Measurements from ENCODE around the gene C10orf90.

Gene C10orf90

DNA sequence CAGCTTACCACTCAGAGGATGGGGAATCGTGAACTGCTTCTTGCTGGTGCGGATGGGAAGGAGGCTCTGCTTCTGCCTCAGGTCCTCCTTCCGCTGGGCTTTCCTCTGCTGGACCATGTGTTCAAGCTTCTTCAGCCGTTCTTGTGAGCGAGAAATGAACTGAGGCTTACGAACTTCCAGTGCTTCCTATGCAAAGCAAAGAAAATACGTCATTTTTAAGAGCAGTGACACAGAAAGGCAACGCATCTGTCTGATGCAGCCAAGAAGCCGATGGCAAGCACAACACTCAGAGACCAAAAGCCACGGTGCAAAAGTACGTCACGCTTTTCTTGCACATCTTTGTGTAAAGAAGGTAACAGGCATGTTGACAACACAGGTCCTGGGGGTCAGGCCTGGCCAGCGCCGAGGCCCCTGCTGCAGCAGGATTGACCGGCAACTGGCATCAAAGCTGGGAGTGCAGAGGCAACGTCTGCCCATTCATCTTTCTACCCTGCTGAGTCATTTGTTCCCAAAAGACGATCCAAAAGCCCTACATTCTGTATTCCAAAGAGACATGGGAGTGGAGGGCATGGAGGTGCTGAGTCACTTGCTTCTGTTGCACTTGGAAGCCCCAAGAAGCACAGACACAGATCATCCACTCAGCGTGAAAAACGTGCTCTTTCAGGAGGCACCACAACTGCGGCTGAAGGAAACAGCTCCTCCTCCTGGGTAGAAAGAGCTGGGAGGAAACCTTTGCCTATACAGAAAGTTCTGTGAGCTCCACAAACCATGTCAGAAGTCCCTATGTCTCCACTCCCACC is 211.3 kb downstream of the C10orf90 start:
- no peak for DNase-seq

DNA sequence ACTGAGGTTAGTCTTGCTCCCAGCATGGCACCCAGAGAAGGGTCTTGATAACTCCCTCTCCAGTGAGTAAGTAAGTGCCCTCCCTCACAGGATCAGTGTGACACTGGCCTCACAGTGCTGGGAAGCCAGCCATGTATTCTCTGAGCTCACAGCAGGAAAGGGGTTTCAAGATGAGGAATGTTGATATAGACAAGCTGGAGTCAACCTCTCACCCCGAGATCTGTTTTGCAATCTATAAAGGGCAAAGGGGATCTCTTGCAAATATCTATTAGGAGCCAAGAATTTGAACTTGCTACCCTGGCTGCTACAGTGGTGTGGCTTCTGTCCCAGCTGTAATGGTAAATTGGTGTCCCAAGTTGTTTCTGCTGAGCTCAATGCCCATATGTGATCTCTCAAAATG is 212.0 kb downstream of the C10orf90 start:
- no peak for DNase-seq

DNA sequence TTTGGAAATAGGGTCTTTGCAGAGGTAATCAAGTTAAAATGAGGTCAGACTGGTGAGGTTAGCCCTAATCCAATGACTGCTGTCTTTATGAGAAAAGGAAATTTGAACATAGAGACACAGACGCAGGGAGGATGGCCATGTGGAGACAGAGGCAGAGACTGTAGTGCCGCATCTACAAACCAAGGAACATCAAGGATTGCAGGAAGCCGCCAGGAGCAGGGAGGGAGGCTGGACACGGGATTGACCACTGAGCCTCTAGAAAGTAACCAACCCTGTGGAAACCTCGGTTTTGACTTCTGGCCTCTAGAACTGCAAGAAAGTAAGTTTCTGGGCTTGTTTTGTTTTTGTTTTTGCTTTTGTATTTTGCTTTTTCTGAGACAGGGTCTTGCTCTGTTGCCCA is 213.9 kb downstream of the C10orf90 start:
- no peak for DNase-seq

DNA sequence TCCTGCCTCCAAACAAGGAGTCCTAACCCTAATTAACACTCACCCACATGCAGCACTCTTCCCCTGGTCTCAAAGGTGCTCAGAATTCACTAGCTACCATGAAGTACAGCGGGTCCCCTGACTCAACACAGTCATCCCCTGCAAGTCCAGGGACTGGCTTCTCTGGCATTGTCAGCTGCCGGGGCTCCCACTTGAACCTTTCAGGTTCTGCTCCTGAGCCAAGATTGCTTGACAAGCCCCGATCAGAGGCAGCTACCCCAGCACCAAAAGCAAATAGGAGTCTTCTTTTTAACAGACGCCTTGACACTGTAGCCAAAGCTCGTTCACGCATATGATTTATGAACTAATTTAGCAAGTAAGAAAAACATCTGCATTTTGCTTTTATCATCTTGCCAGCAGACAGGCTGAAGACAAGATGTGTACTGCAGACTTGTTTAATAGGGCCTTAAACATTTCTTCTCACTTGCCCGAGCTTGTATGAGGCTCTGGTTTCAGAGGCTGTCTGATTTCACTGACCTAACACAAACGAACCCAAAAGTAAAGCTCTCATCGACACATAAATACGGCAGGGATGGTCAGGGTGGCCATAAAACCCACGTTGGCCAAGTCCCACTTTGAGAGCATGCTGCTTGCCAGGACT is 214.6 kb downstream of the C10orf90 start:
- DNase-seq, result no peak

DNA sequence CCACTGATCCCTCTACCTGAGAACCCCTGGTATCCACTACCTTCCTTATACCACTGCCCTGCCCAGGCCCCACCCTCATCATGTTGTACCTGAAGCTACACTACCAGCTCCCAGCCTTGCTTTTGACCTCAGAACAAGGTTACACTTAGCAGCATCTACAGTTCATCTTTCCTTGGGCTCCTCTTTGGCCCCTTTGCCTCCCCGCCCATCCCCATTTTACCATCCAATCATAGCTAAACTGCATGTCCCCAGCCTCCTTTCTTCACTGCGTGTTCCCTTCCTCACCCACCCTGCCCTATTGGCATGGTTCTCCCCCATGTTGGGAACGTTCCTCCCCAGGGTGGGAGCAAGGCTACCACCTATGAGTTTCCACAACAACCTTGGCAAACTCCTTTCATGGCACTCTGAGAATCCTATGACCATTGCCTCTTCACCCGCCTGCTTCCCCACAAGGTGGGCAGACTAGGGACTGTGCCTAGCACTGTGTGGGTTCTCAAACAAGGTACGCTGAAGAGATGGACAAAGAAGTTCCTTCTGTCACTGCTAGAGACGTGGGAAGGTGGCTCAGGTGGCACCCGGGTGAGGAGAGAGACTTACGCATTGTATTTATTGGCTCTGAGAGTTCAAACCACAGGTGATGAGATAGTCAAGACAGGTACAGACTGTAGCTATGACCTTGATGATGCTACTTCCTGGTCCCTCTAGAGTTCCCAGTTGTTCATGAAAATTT is 215.3 kb downstream of the C10orf90 start:
- no peak for DNase-seq

DNA sequence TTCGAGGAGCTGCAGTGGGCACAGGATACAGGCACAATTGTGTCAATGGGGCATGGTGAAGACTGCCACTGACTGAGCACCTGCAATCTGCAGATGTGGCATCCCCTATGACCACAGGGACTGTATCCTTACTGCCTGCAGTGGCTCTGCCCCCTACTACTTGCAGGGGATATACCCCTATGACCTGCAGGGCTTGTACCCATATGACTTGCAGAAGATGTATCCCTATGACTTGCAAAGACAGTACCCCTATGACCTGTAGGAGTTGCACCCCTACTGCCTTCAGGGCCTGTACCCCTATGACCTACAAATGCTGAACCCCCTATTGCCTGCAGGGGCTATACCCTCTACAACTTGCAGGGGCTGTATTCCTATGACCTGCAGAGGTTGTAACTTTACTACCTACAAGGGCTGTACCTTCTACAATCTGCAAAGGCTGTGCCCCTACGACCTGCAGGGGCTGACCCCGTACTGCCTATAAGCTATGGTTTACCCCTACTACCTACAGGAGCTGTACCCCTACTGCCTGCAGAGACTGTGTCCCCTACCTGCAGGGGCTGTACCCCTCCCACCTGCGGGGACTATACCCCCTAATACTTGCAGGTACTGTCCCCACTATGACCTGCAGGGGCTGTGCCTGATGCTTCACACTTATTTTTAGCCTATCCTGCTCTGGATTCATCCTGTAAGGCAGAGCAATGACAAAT is 216.3 kb downstream of the C10orf90 start:
- no peak for DNase-seq

DNA sequence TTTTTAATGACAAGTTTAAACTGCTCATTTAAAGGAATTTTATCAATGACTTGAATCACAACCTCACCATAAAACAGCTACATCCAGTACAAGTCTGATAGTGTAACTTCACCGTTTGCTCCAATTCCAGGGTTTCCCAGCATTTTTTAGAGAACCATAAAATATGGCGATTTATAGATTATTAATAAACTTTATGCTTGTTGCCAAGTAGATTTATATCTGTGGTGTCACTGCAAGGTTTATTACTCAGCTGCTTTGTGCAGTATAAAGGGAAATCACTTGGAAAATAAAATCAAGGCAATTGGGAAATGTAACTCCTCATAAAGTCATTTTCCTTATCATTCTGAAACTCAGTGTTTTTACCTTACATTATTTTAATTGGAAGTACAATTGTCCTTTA is 218.2 kb downstream of the C10orf90 start:
- no peak for DNase-seq

DNA sequence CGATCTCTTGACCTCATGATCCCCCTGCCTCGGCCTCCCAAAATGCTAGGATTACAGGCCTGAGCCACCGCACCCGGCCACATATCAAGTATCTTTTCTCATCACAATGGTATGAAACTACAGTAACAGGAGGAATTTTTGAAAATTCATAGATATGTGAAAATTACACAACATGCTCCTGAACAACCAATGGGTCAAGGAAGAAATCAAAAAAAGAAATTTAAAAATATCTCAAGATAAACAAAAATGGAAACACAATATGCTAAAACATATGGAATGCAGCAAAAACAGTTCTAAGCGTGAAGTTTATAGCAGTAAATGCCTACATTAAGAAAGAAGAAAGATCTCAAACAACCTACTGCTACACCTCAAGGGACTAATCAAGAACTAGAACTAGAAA is 222.4 kb downstream of the C10orf90 start:
- no peak for DNase-seq

DNA sequence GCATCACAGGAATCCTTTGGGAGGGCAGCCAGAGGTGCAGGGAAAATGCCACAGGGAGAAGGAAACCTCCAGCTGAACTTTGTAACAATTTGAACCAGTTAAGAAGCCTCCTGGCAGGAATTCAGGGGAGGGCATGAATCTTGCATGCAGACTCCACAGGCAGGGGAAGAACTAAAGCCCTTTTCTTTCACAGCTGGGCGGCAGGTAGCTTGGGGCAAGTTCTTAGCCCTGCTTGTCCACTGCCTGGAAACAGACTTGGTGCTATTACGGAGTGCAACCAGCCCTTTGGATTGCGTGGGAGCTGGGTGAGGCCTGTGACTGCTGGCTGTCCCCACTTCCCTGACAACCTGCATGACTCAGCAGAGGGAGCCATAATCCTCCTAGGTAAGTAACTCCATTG is 230.6 kb downstream of the C10orf90 start:
- DNase-seq, result no peak

DNA sequence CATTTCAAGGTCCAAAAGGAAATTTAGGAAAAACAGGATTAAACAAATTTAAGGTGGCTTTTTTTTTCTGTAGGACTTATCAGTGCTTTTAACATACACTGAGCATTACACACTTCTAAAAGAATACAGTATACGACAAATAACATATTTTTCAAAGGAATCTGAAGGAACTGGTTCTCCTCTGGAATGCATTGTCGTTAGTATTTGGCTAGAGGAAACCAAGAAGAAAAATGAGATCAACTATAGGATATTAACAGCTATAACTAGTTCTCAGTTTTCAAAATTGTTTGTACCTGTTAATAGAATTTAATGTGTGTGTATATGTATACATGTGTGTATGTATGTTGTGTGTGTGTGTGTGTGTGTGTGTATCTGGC is 232.1 kb downstream of the C10orf90 start:
- DNase-seq, result no peak

DNA sequence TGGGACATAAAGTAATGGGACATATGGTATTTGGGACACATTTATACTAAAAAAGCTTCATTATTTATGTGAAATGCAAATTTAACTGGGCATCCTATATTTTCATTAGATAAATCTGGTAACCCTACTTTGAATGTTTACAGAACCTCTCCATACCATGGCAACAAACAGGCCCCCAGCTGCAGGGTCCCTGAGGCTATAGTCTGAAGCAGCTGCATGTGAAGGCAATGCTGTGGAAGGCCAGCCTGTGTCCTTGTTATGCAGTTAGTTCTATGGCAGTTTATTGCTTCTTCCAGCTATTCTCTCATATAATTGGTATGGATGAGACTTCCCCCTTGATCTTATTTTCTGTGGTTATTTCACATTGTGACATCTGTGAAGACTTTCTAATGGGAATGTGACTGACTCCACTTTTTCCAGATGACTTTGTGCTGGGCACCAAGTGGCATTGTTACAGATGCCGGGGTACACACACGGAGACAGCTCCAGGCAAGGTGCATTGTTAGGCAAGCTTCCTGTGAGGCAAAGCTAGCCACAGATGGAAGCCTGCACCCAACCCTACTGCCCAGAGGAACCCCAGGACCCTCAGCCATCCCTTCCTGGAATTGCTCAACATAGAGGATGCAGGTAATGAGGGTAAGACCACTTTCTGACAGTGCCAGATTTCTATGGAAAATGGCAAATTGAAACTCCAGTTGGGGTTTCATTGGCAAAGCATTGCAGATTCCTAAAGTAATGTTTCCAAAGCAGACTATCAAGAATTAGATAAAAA is 232.7 kb downstream of the C10orf90 start:
- no peak for DNase-seq

DNA sequence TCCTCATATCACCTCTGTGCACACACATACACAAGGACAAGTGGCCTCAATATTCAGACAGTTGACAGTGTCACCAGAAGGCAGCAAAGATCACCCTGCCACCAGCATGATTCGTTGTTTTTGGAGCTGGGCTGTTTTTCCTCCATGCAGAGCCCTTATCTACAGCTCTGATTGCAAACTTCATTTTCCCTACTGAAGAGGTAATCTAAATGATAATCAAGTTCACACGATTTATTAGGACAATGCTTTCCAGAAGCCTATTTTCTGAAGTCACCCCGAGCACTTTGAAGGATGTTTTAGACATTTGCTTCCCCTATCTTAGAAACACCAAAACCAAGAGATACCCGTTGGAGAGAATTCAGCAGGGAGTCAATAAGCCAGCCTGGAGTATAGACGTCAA is 236.3 kb downstream of the C10orf90 start:
- DNase-seq, result no peak

DNA sequence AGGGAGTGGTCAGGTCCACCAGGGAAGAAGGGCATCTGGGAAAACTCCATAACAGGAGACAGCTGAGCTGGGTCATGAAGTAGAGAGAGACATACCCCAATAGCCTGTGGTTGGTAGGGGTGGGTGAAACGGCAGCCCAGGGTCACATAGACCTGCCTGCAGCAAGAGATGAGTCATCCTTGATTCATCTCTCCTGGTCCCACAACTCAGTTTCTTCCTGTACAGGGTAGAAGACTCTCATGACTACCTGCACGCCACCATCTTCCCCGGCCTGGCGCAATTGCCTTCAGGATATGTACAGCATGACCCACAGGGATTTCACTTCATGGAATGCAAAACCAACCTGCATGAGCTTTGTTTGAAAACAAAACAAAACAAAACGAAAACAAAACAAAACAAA is 237.1 kb downstream of the C10orf90 start:
- no peak for DNase-seq

DNA sequence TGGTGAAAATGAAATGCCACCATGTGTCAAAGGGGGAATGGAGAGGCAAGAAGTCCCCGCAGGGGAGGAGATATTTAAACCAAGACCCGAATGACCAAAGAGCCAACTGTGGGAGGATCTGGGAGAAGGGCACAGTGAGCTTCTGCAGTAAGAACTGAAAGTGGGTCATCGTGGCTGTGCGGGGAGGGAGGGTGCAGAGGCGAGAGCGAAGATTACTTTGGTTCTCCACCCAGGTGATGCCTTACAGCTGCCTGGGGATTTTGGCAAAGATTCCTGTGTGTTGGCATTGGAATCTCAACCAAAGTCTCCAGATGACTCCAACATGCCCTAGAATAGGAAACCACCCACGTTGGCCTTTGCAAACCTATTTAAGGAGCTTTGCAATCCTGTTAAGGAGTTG is 238.0 kb downstream of the C10orf90 start:
- DNase-seq, result no peak

DNA sequence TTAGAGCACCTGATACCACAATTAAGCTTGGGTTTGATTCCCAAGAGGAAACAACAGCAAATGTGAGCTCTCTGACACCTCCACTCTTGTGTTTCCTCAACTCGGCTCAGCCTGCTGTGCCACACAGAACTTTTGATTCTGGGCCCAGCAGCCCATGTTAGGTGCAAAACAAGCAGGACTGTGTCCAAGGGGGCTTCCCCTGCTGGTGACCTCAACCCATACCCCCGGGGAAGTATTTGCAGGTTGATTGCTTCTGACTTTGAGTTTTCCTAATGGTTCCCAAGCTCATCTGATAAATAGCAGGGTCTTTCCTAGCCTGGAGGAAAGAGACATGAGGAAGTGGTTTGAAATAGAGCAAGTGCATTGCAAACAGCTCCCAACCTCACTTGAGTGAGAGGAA is 238.7 kb downstream of the C10orf90 start:
- no peak for DNase-seq

DNA sequence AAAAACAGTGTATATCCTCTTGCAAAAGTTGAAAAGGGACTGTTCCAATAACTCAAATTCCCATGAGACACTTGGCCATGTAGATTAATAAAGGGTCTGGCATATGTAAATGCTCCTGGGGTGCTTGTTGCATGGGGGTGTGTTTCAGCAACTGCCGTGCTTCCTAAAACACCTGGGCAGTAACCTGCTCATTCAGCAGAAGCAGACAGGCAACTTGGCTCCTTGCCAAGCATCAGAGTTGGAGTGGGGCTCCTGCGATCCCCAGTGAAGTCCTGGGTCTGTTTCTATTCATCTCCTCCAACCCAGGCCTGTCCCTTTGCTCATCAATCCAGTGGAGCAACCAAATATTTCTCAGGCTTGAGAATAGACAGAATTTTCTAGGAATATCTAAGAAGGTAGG is 240.0 kb downstream of the C10orf90 start:
- no peak for DNase-seq

DNA sequence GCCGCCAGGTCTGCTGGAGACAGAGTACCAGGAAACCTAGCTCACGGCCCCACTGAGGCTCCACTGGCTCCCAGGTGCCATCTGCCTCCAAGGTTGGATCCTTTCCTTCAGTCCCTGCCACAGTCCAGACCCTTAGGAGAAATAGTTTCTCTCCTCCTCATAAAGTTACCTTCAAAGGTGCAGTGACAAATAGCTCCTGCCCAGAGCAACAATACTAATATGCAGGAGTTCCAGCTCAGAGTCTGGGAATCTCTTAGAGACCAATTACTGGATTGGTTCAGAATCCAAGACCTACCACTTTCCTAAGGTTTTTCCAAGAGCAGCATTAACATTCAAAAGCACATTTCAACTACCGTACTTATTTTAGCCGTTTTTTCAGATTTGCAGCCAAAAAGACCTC is 241.2 kb downstream of the C10orf90 start:
- DNase-seq, result no peak

DNA sequence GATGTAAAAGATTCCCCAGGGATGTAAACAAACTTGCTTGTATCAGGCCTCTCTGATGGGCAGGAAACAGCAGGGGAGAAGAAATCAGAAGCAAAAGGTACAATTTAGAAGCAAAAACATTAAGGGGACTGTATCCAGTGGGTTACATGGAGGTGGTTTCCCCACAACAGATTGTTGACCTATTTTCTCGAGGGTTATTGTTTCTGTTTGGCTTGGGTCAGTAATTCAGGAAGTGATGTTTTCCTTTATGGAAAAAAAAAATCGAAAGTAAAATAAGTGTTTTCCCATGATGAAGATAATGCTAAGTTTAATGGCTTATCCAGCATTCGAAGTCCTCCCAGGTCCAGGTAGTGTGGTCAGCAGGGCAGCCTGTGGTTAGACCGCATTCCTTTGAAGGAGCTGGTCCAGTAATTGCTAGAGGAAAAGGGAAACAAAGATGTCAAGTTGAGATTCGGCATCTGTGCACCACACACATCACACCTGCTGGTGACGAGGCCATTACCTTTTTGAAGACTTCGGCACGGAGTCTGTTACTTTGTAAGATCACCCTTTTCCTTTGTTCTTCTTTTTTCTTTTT is 244.9 kb downstream of the C10orf90 start:
- DNase-seq, result no peak

DNA sequence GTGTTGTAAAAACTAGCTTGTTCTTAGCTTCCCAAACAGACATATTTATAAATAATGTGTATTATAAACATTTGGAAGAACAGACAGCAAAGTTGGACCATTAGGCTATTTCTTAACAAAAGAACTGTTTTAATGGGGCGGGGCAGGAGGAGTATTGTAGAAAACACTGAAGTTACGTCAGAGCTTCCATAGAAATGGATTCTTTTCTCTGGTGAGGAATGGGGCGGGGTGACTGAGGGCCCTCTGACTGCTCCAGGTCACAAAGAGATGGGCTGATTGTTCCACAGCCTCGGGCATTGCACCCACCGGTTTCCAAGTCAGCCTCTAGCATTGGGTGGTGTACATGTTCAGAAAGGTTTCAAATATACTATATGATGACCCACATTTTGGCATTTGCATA is 245.5 kb downstream of the C10orf90 start:
- no peak for DNase-seq

DNA sequence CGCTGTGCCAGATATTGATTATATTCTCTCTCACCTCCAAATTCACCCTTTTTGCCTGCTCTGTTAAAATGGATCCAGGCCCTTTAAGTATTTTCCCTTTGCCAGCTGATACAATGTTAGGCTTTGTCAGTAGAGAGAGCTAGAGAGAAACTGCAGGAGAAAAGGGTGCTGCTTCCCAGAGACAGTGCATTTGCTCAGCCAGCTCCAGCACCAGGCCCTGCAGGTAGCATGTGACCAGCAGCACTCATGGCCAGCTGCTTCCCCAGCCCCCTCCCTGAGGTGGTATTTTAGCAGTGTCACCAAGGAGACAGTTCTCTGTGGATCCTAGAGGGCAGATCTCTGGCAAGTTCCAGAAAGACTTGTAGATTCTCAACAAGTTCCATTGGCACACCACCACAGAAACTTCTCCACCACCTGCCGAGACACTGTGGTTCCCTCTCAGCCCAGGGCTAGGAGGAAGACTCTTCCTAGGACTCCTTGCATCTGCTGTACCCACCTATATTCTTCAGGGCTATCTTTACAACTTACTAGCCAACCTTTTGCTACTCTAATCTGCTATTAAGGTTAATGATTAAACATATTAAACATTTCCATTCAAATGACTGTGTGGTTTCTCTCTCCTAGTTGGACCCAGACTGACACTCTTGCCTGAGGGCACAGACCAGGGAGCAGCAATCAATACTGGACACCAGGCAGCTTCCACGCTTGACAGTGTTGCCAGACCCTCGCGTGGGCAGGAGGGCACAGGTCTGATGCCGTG is 246.6 kb downstream of the C10orf90 start:
- DNase-seq, result no peak

DNA sequence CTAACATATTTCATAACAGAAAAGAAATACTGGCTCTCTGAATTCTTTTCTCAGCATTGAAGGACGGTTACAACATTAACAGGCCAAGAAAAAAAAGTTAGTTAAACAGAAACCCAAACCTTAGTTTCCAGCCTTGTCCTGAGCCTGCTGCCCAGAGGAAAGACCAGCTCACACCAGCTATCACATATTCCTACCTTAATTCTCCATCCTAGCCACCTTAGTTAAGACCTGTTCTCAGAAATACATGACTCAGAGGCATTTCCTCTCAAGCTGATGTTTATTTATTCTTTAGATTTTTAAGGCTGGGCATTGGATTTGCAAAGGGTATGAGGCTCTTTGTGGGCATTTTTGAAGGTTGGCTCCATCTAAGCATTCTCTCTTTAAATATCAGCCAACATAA is 247.9 kb downstream of the C10orf90 start:
- no peak for DNase-seq

All from DMS79 treated with DMSO at 0.1 percent for 48 hours (cell line).